ENCODE data around the gene BCL2L2.

BCL2L2 gene

GRCh38 chr14:23299986-23300686 lies 6.5 kb upstream of the BCL2L2 start:
- DNase-seq: no peak

GRCh38 chr14:23300687-23301223 lies 5.9 kb upstream of the BCL2L2 start:
- DNase-seq: no peak

GRCh38 chr14:23301288-23301968 lies 5.2 kb upstream of the BCL2L2 start:
- peak; percentile 94 to 98 for DNase-seq

- peak in 1 of 2 experiments; percentile 72 for DNase-seq
Measured at GRCh38 chr14:23301969-23302289, 4.7 kb upstream of the BCL2L2 start.

GRCh38 chr14:23302290-23303225 lies 4.1 kb upstream of the BCL2L2 start, which contains the start of gene PPP1R3E:
Gene PPP1R3E, minus strand, starts transcription at chr14:23302859. Its CDS starts 283 bp downstream, at chr14:23302576.
- peak; percentile 56 to 60 for DNase-seq

- DNase-seq: no peak
Measured at GRCh38 chr14:23307146-23307530, 505 bp downstream of the BCL2L2 start.

- DNase-seq: no peak
Measured at GRCh38 chr14:23307687-23308644, 1.3 kb downstream of the BCL2L2 start.

GRCh38 chr14:23308721-23309445 lies 2.2 kb downstream of the BCL2L2 start:
- no peak for DNase-seq

- DNase-seq: no peak
Measured at GRCh38 chr14:23310546-23310945, 3.9 kb downstream of the BCL2L2 start.

GRCh38 chr14:23316300-23316699 lies 9.7 kb downstream of the BCL2L2 start:
- DNase-seq: no peak

GRCh38 chr14:23319746-23320583 lies 13.3 kb downstream of the BCL2L2 start:
- DNase-seq: no peak

GRCh38 chr14:23320584-23321571 lies 14.2 kb downstream of the BCL2L2 start, which contains the start of gene PABPN1:
Gene PABPN1, plus strand, starts transcription at chr14:23321457. Its CDS starts 13 bp downstream, at chr14:23321470.
- DNase-seq: peak; percentile 99

GRCh38 chr14:23321572-23322547 lies 15.2 kb downstream of the BCL2L2 start:
- DNase-seq: no peak

GRCh38 chr14:23322568-23323517 lies 16.2 kb downstream of the BCL2L2 start:
- DNase-seq: no peak

- DNase-seq: no peak
Measured at GRCh38 chr14:23323838-23324454, 17.3 kb downstream of the BCL2L2 start.

GRCh38 chr14:23324455-23324846 lies 17.8 kb downstream of the BCL2L2 start:
- no peak for DNase-seq
